Tibial nerve (tissue), 4 donors: Measurements from ENCODE around the gene PYM1. TPM values are rescaled to one million over a fixed set of nuclear protein-coding genes. Genes with fewer than 3 reads are reported as not detected.

Experiments used
- DNase-seq, 2 donors: peaks; one replicate each; pipeline ENCODE4 v3.0.0-alpha.2; 2019; ENCODE audit warnings: low spot score in 2 of 2
- H3K27ac ChIP-seq, 4 donors: fragments of 200-600 bp; sonication (generic) in 3 of 4; one replicate each; pipeline ENCODE4 v1.5.1; 2017 to 2019; ENCODE audit warnings: mild to moderate bottlenecking in 1 of 4
- H3K27me3 ChIP-seq, 2 donors: fragments of 200-600 bp; sonication (generic) in 1 of 2; one replicate each; pipeline versions ENCODE4 v1.5.1 to v1.6.0; 2017 to 2019
- H3K36me3 ChIP-seq, 3 donors: fragments of 200-600 bp; sonication (generic); one replicate each; pipeline ENCODE4 v1.5.1; 2018 to 2019
- H3K4me1 ChIP-seq, 4 donors: fragments of 200-600 bp; sonication (generic) in 3 of 4; one replicate each; pipeline ENCODE4 v1.5.1; 2017 to 2019
- H3K4me3 ChIP-seq, 4 donors: fragments of 200-600 bp; sonication (generic) in 3 of 4; one replicate each; pipeline ENCODE4 v1.5.1; 2017 to 2019; ENCODE audit warnings: mild to moderate bottlenecking in 1 of 4, moderate library complexity in 1 of 4
- H3K9me3 ChIP-seq, 4 donors: fragments of 200-600 bp; sonication (generic) in 3 of 4; one replicate each; pipeline ENCODE4 v1.5.1; 2017 to 2019
- CTCF ChIP-seq, 5 experiments: fragments of 200-600 bp in 3 of 5; fragments of 450-650 bp in 2 of 5; sonication (generic) in 3 of 5; IDR thresholded peaks; one replicate each; pipeline ENCODE4 v1.5.1; 2016 to 2019; ENCODE audit warnings: antibody characterized with exemption in 5 of 5, mild to moderate bottlenecking in 3 of 5, moderate library complexity in 2 of 5
- EP300 ChIP-seq, 2 donors: sonication (generic); formaldehyde crosslinking; IDR thresholded peaks; one replicate each; pipeline ENCODE4 v1.6.1; 2017; ENCODE audit warnings: antibody characterized with exemption in 2 of 2, mild to moderate bottlenecking in 1 of 2
- POLR2A ChIP-seq, 2 donors: fragments of 450-650 bp; IDR thresholded peaks; one replicate each; pipeline ENCODE4 v1.6.1; 2017; ENCODE audit warnings: antibody characterized with exemption in 2 of 2, mild to moderate bottlenecking in 2 of 2, moderate library complexity in 2 of 2
- WGBS, 2 donors: methylation state at CpG; one replicate each; pipeline ENCODE4 v1.1.5; 2018; 5-methylcytosine and 5-hydroxymethylcytosine counted together
- total RNA-seq, 4 donors: library from RNA; depleted of rRNA; stranded (reverse); fragments of >200 nt; gene quantifications; one replicate each; pipeline ENCODE4 v1.1.0, GENCODE V29; 2016

The PYM1 gene
- total RNA-seq, 4 donors from 2014 or later = 25.3 to 53.4 (median 39.9) TPM

DNA sequence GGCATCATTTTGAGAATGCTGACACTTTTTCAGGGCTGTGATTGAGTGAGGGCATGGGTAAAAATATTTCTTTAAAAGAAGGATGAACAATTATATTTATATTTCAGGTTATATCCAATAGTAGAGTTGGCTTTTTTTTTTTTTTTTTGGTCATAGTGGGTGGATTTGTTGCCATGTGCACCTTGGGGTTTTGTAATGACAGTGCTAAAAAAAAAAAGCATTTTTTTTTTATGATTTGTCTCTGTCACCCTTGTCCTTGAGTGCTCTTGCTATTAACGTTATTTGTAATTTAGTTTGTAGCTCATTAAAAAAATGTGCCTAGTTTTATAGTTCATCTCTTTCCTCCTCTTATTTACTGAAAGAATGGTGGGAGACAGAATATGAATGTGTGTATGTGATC, 44.8 kb upstream of the PYM1 start:
- H3K36me3 ChIP-seq = peaks cover 0 to 20% (median 0%) of the 10 kb centered on the region in 3 donors
- WGBS, 2 donors = 20 to 24% methylated on average over 1 of the region's 1 CpG
- H3K9me3 ChIP-seq = no peaks in the 10 kb centered on the region
- peak overlapping the region in 3 of 4 donors; percentile 44 to 62 (median 57) for H3K4me3 ChIP-seq
- peaks cover 0 to 52% (median 7%) of the 10 kb centered on the region in 4 donors for H3K4me1 ChIP-seq
- H3K27ac ChIP-seq = peak overlapping the region; percentile 90 to 93 (median 92)
- TF ChIP-seq EP300 (IDR thresholded peaks at IDR 0.05) = no peak
- TF ChIP-seq POLR2A (IDR thresholded peaks at IDR 0.05) = no peak
- TF ChIP-seq CTCF (IDR thresholded peaks at IDR 0.05) = no peak
- DNase-seq = no peak
- H3K27me3 ChIP-seq = no peaks in the 10 kb centered on the region

- Histone ChIP-seq H3K4me3 (no peak overlapping the region), H3K9me3 (no peaks in the 10 kb centered on the region), H3K36me3 (peaks cover 0 to 20% (median 0%) of the 10 kb centered on the region in 3 donors), H3K27ac (peak overlapping the region in 3 of 4 donors; percentile 91 to 93 (median 92)), H3K27me3 (no peaks in the 10 kb centered on the region), H3K4me1 (peaks cover 0 to 52% (median 9%) of the 10 kb centered on the region in 4 donors)
- no peak for DNase-seq
- no peak for TF ChIP-seq POLR2A (IDR thresholded peaks at IDR 0.05)
- TF ChIP-seq EP300 (IDR thresholded peaks at IDR 0.05) = no peak
- TF ChIP-seq CTCF (IDR thresholded peaks at IDR 0.05) = no peak
- WGBS, 2 donors = 45 to 50% methylated on average over 3 of the region's 3 CpGs
These were observed 44.3 kb upstream of the PYM1 start for GRCh38 chr12:55972042-55972441.

DNA sequence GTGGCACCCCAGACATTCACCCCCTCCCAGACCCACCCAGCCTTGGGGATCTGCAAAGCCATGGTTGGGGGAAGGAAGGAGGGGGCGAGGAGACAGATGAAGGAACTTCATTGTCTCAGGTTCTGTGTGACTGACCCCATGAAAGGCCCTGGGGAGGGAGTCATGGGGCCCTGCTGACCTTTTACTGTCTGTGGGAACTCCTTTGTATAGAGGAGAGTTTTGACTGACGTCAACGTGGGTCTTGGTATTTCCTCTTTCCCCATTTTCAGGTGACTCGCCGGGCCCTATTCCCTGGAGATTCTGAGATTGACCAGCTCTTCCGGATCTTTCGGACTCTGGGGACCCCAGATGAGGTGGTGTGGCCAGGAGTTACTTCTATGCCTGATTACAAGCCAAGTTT, 43.1 kb upstream of the PYM1 start:
- peak overlapping the region in 2 of 4 donors; percentile 38 to 93 for H3K27ac ChIP-seq
- WGBS, 2 donors = 48 to 72% methylated on average over 7 of the region's 7 CpGs
- no peak overlapping the region for H3K4me3 ChIP-seq
- H3K27me3 ChIP-seq = no peaks in the 10 kb centered on the region
- H3K36me3 ChIP-seq = peaks cover 0 to 20% (median 0%) of the 10 kb centered on the region in 3 donors
- peaks cover 0 to 46% (median 10%) of the 10 kb centered on the region in 4 donors for H3K4me1 ChIP-seq
- H3K9me3 ChIP-seq = no peaks in the 10 kb centered on the region
- TF ChIP-seq CTCF (IDR thresholded peaks at IDR 0.05) (no peak), EP300 (IDR thresholded peaks at IDR 0.05) (no peak), POLR2A (IDR thresholded peaks at IDR 0.05) (no peak)
- no peak for DNase-seq

GRCh38 chr12:55969356-55969755, 41.7 kb upstream of the PYM1 start:
- Histone ChIP-seq H3K9me3 (no peaks in the 10 kb centered on the region), H3K27me3 (no peaks in the 10 kb centered on the region), H3K36me3 (peaks cover 0 to 20% (median 0%) of the 10 kb centered on the region in 3 donors), H3K27ac (no peak overlapping the region), H3K4me1 (peaks cover 0 to 34% (median 7%) of the 10 kb centered on the region in 4 donors), H3K4me3 (no peak overlapping the region)
- DNase-seq = no peak
- no peak for TF ChIP-seq CTCF (IDR thresholded peaks at IDR 0.05)
- TF ChIP-seq EP300 (IDR thresholded peaks at IDR 0.05) = no peak
- no peak for TF ChIP-seq POLR2A (IDR thresholded peaks at IDR 0.05)
- WGBS, 2 donors = 54 to 90% methylated on average over 4 of the region's 4 CpGs

DNA sequence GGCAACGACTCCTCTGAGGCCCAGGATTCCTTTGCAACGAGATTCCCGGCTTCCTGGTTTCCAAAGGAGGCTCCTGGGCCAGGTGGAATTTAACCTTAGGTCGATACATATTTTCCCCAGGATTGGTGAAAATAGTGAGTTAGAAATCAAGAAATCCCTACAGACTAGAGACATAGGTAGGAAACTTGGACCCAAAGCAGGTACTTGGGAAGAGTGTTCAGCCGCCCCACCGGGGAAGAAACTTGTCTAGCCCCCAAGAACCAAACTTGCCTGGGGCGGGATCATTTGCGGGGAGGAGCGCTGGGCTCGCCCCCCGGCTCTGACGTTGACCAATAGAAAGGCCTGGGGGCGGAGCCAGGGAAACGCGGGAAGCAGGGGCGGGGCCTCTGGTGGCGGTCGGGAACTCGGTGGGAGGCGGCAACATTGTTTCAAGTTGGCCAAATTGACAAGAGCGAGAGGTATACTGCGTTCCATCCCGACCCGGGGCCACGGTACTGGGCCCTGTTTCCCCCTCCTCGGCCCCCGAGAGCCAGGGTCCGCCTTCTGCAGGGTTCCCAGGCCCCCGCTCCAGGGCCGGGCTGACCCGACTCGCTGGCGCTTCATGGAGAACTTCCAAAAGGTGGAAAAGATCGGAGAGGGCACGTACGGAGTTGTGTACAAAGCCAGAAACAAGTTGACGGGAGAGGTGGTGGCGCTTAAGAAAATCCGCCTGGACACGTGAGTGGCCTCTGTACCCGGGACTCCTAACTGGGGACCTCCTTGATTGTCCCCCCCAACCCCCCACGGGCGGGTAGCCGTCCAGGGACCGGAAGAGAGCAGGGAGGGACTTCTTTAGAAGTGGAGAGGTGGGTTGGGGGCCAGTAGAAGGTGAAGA, 39.0 kb upstream of the PYM1 start, which contains the start of gene CDK2:
Gene CDK2 (plus strand): TSS at position 423 of the 874 bp plus-strand sequence. CDS start 179 bp downstream, at position 602.
- whole genome bisulfite sequencing, 2 donors = 0 to 2% methylated on average over 41 to 42 of the region's 45 CpGs

More for the DNA sequence above, 39.0 kb upstream of the PYM1 start, which contains the start of gene CDK2:
- DNase-seq = peak; percentile 96 to 97
- H3K9me3 ChIP-seq = no peaks in the 10 kb centered on the region
- H3K4me3 ChIP-seq = peak within 1 kb of the TSS; percentile 51 to 77 (median 73)
- peaks cover 0 to 23% (median 7%) of the 10 kb centered on the region in 4 donors for H3K4me1 ChIP-seq
- peak within 1 kb of the TSS; percentile 10 to 91 (median 84) for H3K27ac ChIP-seq
- H3K36me3 ChIP-seq = peaks cover 0 to 20% (median 0%) of the 10 kb centered on the region in 3 donors
- H3K27me3 ChIP-seq = no peaks in the 10 kb centered on the region
- TF ChIP-seq EP300 (IDR thresholded peaks at IDR 0.05) = peak; percentile 35 to 83
- TF ChIP-seq POLR2A (IDR thresholded peaks at IDR 0.05) = peak; percentile 43 to 71
- no peak for TF ChIP-seq CTCF (IDR thresholded peaks at IDR 0.05)
